Uterus (tissue), 2 donors: ENCODE results near the gene EXOSC6.

Experiments used
- POLR2A ChIP-seq, 2 donors: fragments of 450-650 bp; IDR thresholded peaks; one replicate each; pipeline ENCODE4 v1.6.1; 2016; ENCODE audit warnings: antibody characterized with exemption in 2 of 2, mild to moderate bottlenecking in 1 of 2, moderate library complexity in 1 of 2
- TF ChIP-seq, protein P1 (sequence below), 4 experiments: fragments of 200-600 bp in 2 of 4; fragments of 450-650 bp in 2 of 4; sonication (generic) in 2 of 4; IDR thresholded peaks; one replicate each; pipeline ENCODE4 v1.5.1; 2016 to 2019; ENCODE audit warnings: antibody characterized with exemption in 4 of 4, mild to moderate bottlenecking in 2 of 4, moderate library complexity in 1 of 4

DNA sequence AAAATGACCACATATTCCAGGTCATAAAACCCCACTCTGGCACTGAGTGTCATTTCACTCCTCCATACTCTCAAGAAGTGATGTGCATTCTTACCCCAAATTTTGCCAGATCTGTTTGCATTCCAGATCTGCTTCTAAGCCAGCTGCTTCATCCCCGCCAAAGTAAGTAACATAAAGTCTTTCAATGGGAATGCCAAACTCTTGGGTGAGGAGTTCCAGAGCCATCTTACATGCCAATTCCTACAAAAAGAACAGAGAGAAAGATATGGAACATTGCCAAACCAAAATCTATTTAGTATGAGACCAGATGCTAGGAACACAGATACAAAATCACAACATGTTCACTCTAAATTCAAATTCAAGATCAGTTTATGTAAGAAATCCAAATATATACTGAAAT, 24.7 kb upstream of the EXOSC6 start:
- TF ChIP-seq POLR2A (IDR thresholded peaks at IDR 0.05): no peak
- TF ChIP-seq, protein P1, sequence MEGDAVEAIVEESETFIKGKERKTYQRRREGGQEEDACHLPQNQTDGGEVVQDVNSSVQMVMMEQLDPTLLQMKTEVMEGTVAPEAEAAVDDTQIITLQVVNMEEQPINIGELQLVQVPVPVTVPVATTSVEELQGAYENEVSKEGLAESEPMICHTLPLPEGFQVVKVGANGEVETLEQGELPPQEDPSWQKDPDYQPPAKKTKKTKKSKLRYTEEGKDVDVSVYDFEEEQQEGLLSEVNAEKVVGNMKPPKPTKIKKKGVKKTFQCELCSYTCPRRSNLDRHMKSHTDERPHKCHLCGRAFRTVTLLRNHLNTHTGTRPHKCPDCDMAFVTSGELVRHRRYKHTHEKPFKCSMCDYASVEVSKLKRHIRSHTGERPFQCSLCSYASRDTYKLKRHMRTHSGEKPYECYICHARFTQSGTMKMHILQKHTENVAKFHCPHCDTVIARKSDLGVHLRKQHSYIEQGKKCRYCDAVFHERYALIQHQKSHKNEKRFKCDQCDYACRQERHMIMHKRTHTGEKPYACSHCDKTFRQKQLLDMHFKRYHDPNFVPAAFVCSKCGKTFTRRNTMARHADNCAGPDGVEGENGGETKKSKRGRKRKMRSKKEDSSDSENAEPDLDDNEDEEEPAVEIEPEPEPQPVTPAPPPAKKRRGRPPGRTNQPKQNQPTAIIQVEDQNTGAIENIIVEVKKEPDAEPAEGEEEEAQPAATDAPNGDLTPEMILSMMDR (IDR thresholded peaks at IDR 0.05): no peak
